HepG2 (cell line): ENCODE data around the gene HS3ST5.

ENCODE experiments used
- EP300 ChIP-seq, 3 experiments: sonication (generic) in 1 of 3; formaldehyde crosslinking in 1 of 3; IDR thresholded peaks; 2 replicates each; pipeline versions ENCODE4 v1.5.1 to v1.6.1; 2011 to 2020; ENCODE audit warnings: low read depth in 2 of 3, low read length in 2 of 3, borderline replicate concordance in 1 of 3, improper control_type of control experiment in 1 of 3, mild to moderate bottlenecking in 1 of 3, missing genetic modification reagents in 1 of 3, moderate library complexity in 1 of 3
- FOXK1 ChIP-seq: sonication (generic); formaldehyde crosslinking; IDR thresholded peaks from 2 replicates; pipeline ENCODE4 v1.4.0; 2020; ENCODE audit warnings: low read depth, missing genetic modification reagents, borderline replicate concordance
- IRF2 ChIP-seq: IDR thresholded peaks from 2 replicates; pipeline ENCODE4 v1.6.1; 2018; ENCODE audit warnings: missing genetic modification reagents, missing compliant biosample characterization
- MXD1 ChIP-seq: sonication (generic); formaldehyde crosslinking; IDR thresholded peaks from 2 replicates; pipeline ENCODE4 v1.4.0; 2020; ENCODE audit warnings: mild to moderate bottlenecking, missing genetic modification reagents
- NFE2L2 ChIP-seq: fragments of 150-350 bp; IDR thresholded peaks from 2 replicates; pipeline ENCODE4 v1.6.1; 2014; ENCODE audit warnings: low read length
- NR2C2 ChIP-seq: sonication (generic); formaldehyde crosslinking; IDR thresholded peaks from 2 replicates; pipeline ENCODE4 v1.4.0; 2020; ENCODE audit warnings: missing genetic modification reagents, mild to moderate bottlenecking, moderate library complexity, borderline replicate concordance
- PRDM4 ChIP-seq: sonication (generic); formaldehyde crosslinking; IDR thresholded peaks from 2 replicates; pipeline ENCODE4 v1.9.0; 2021; ENCODE audit warnings: missing genetic modification reagents, borderline replicate concordance
- ZNF362 ChIP-seq: sonication (generic); formaldehyde crosslinking; IDR thresholded peaks from 2 replicates; pipeline ENCODE4 v1.4.0; 2020; ENCODE audit warnings: missing genetic modification reagents, mild to moderate bottlenecking, borderline replicate concordance
- ZNF382 ChIP-seq: sonication (generic); formaldehyde crosslinking; IDR thresholded peaks from 2 replicates; pipeline ENCODE4 v1.5.0; 2020; ENCODE audit warnings: missing genetic modification reagents, mild to moderate bottlenecking, borderline replicate concordance
- ZNF558 ChIP-seq: sonication (generic); formaldehyde crosslinking; IDR thresholded peaks from 2 replicates; pipeline ENCODE4 v1.9.0; 2022; ENCODE audit warnings: mild to moderate bottlenecking, missing genetic modification reagents, borderline replicate concordance
- TF ChIP-seq, protein P1 (sequence below): sonication (generic); formaldehyde crosslinking; IDR thresholded peaks from 2 replicates; pipeline ENCODE4 v1.8.0; 2022; ENCODE audit warnings: mild to moderate bottlenecking, missing genetic modification reagents, moderate library complexity
- TF ChIP-seq, protein P2 (sequence below): sonication (generic); formaldehyde crosslinking; IDR thresholded peaks from 2 replicates; pipeline ENCODE4 v1.5.0; 2020; ENCODE audit warnings: mild to moderate bottlenecking, missing genetic modification reagents, moderate library complexity

DNA sequence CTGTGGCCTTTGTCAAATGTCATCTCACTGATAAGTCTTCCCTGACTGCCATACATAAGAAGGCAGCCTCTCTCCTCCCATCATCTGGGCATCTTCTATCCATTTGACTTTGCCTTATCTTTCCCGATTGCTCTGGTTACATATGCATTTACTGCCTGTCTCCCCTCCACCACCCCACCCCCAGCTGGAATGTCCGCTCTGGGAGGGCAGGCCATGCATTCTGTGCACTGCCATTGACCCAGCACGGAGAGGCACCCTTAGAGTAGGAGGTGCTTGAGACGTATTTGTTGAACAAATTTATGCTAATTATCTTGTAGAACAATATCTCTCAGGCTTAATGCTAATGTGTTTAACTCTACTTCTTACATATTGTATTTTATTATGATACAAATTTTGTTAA, 188.0 kb downstream of the HS3ST5 start:
- no peak for TF ChIP-seq ZNF362 (CRISPR knock-in tag)
- no peak for TF ChIP-seq FOXK1
- TF ChIP-seq, protein P1, sequence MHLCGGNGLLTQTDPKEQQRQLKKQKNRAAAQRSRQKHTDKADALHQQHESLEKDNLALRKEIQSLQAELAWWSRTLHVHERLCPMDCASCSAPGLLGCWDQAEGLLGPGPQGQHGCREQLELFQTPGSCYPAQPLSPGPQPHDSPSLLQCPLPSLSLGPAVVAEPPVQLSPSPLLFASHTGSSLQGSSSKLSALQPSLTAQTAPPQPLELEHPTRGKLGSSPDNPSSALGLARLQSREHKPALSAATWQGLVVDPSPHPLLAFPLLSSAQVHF (CRISPR knock-in tag) = no peak
- TF ChIP-seq ZNF382 (CRISPR knock-in tag) = no peak
- TF ChIP-seq, protein P2, sequence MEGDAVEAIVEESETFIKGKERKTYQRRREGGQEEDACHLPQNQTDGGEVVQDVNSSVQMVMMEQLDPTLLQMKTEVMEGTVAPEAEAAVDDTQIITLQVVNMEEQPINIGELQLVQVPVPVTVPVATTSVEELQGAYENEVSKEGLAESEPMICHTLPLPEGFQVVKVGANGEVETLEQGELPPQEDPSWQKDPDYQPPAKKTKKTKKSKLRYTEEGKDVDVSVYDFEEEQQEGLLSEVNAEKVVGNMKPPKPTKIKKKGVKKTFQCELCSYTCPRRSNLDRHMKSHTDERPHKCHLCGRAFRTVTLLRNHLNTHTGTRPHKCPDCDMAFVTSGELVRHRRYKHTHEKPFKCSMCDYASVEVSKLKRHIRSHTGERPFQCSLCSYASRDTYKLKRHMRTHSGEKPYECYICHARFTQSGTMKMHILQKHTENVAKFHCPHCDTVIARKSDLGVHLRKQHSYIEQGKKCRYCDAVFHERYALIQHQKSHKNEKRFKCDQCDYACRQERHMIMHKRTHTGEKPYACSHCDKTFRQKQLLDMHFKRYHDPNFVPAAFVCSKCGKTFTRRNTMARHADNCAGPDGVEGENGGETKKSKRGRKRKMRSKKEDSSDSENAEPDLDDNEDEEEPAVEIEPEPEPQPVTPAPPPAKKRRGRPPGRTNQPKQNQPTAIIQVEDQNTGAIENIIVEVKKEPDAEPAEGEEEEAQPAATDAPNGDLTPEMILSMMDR (CRISPR knock-in tag) = no peak
- TF ChIP-seq PRDM4 = no peak
- TF ChIP-seq MXD1 (CRISPR knock-in tag) = no peak
- TF ChIP-seq ZNF558 (CRISPR knock-in tag) = no peak
- no peak for TF ChIP-seq NR2C2 (CRISPR knock-in tag)
- no peak for TF ChIP-seq IRF2 (CRISPR knock-in tag)
- TF ChIP-seq EP300 (IDR thresholded peaks at IDR 0.05; ENCODE audit: low read depth in 2 of 2, low read length in 2 of 2) = no peak
- no peak for TF ChIP-seq EP300 (CRISPR knock-in tag; IDR thresholded peaks at IDR 0.05; ENCODE audit: borderline replicate concordance)
- no peak for TF ChIP-seq NFE2L2
